DOHH2 (cell line): Measurements from ENCODE around the gene CHN2.

Source experiments
- H3F3A ChIP-seq: fragments of 200-600 bp; sonication (generic), shearing (Covaris generic); 2 replicates; pipeline ENCODE4 v1.6.0; 2016; ENCODE audit warnings: antibody characterized with exemption, mild to moderate bottlenecking; ENCODE audit not compliant: control insufficient read depth, insufficient read depth
- H3K27ac ChIP-seq: fragments of 200-600 bp; sonication (generic); 2 replicates; pipeline ENCODE4 v1.5.1; 2014; ENCODE audit warnings: low read depth, mild to moderate bottlenecking, low read length, moderate library complexity
- H3K27me3 ChIP-seq: fragments of 200-600 bp; sonication (generic); 2 replicates; pipeline ENCODE4 v1.6.1; 2014; ENCODE audit warnings: mild to moderate bottlenecking, low read length, mixed read lengths; ENCODE audit not compliant: control insufficient read depth
- H3K36me3 ChIP-seq: fragments of 200-600 bp; sonication (generic); 2 replicates; pipeline ENCODE4 v1.6.1; 2014; ENCODE audit warnings: mild to moderate bottlenecking, low read length, moderate library complexity, mixed read lengths; ENCODE audit not compliant: control insufficient read depth
- H3K4me1 ChIP-seq: fragments of 200-600 bp; sonication (generic); 2 replicates; pipeline ENCODE4 v1.6.1; 2014; ENCODE audit warnings: mild to moderate bottlenecking, low read length, mixed read lengths; ENCODE audit not compliant: control insufficient read depth
- H3K4me2 ChIP-seq: fragments of 200-600 bp; sonication (generic); 2 replicates; pipeline ENCODE4 v1.6.0; 2014; ENCODE audit warnings: mild to moderate bottlenecking, low read length, moderate library complexity
- H3K4me3 ChIP-seq: fragments of 200-600 bp; sonication (generic); 2 replicates; pipeline ENCODE4 v1.5.1; 2014; ENCODE audit warnings: mild to moderate bottlenecking, low read length, mixed read lengths
- H3K79me2 ChIP-seq: fragments of 200-600 bp; sonication (generic); 2 replicates; pipeline ENCODE4 v1.6.1; 2014; ENCODE audit warnings: mild to moderate bottlenecking, low read length, mixed read lengths; ENCODE audit not compliant: control insufficient read depth
- H3K9me2 ChIP-seq: fragments of 200-600 bp; sonication (generic); replicated peaks from 2 replicates; pipeline ENCODE4 v1.6.1; 2014; ENCODE audit warnings: mild to moderate bottlenecking, low read length, mixed read lengths; ENCODE audit not compliant: control insufficient read depth
- H3K9me3 ChIP-seq: fragments of 200-600 bp; sonication (generic); 2 replicates; pipeline ENCODE4 v1.6.1; 2014; ENCODE audit warnings: antibody characterized with exemption, low read length, mixed read lengths; ENCODE audit not compliant: control insufficient read depth, insufficient read depth
- H4K20me1 ChIP-seq: fragments of 200-600 bp; sonication (generic); 2 replicates; pipeline ENCODE4 v1.6.0; 2014; ENCODE audit warnings: low read depth, mild to moderate bottlenecking, antibody characterized with exemption, low read length, moderate library complexity; ENCODE audit not compliant: control insufficient read depth, insufficient read depth
- EZH2phosphoT487 ChIP-seq: fragments of 200-600 bp; sonication (generic); IDR thresholded peaks from 2 replicates; pipeline ENCODE4 v1.6.1; 2017; ENCODE audit warnings: borderline replicate concordance, mild to moderate bottlenecking, antibody characterized with exemption, low read length, moderate library complexity, mixed read lengths
- TF ChIP-seq, protein P1 (sequence below): fragments of 200-600 bp; sonication (generic); IDR thresholded peaks from one replicate; pipeline ENCODE4 v1.5.1; 2014; ENCODE audit warnings: antibody characterized with exemption, mild to moderate bottlenecking, low read depth, low read length; ENCODE audit not compliant: poor library complexity, severe bottlenecking

CHN2 gene

DNA sequence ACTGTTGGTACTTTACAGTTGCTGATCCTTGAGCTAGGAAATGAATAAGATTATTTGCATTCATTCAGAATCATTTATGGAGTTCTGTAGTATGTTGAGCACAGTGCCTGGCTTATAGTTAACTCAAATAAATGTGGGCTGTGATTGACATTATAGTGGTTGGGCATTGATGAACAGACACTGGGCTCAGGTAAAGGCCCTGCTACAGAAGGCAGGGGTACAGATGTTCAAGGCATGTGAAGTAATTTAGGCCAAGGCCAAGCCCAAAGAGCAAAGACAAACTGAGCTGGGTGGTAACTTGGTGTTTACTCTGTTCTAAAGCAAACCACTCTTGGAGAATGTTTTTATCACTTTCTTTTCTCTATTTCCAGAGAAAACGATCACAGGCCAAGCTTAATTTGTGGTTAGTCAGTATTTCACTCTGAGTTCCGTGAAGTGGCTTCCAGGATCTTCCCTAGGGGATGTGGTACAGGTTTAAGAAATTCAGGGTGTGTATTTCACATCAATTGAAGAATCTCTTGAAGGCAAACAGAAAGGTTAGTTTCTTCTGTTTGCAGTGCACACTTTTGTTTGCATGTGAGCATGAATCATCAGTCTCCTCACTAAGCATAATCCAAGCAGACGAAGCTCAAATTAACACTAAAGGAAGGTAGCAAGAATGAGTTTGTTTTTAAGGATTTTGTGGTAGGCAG, 255.1 kb downstream of the CHN2 start:
- Histone ChIP-seq H3K9me2 (no peaks in the 10 kb centered on the region), H3K9me3 (no peaks in the 10 kb centered on the region), H3K4me2 (no peak overlapping the region), H3K36me3 (no peaks in the 10 kb centered on the region), H3F3A (no peaks in the 10 kb centered on the region), H3K79me2 (no peaks in the 10 kb centered on the region), H3K27ac (no peak overlapping the region), H4K20me1 (no peaks in the 10 kb centered on the region), H3K4me1 (no peaks in the 10 kb centered on the region), H3K4me3 (no peak overlapping the region), H3K27me3 (no peaks in the 10 kb centered on the region)
- TF ChIP-seq EZH2phosphoT487, result no peak
- TF ChIP-seq, protein P1, sequence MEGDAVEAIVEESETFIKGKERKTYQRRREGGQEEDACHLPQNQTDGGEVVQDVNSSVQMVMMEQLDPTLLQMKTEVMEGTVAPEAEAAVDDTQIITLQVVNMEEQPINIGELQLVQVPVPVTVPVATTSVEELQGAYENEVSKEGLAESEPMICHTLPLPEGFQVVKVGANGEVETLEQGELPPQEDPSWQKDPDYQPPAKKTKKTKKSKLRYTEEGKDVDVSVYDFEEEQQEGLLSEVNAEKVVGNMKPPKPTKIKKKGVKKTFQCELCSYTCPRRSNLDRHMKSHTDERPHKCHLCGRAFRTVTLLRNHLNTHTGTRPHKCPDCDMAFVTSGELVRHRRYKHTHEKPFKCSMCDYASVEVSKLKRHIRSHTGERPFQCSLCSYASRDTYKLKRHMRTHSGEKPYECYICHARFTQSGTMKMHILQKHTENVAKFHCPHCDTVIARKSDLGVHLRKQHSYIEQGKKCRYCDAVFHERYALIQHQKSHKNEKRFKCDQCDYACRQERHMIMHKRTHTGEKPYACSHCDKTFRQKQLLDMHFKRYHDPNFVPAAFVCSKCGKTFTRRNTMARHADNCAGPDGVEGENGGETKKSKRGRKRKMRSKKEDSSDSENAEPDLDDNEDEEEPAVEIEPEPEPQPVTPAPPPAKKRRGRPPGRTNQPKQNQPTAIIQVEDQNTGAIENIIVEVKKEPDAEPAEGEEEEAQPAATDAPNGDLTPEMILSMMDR, result no peak

GRCh38 chr7:29453021-29453420, 258.4 kb downstream of the CHN2 start:
- Histone ChIP-seq H3K27me3 (no peaks in the 10 kb centered on the region), H3F3A (no peaks in the 10 kb centered on the region), H3K27ac (no peak overlapping the region), H3K36me3 (no peaks in the 10 kb centered on the region), H3K4me3 (no peak overlapping the region), H4K20me1 (no peaks in the 10 kb centered on the region), H3K4me2 (no peak overlapping the region), H3K79me2 (no peaks in the 10 kb centered on the region), H3K9me3 (no peaks in the 10 kb centered on the region), H3K4me1 (no peaks in the 10 kb centered on the region), H3K9me2 (no peaks in the 10 kb centered on the region)
- TF ChIP-seq EZH2phosphoT487, result no peak
- TF ChIP-seq, protein P1, result no peak

- no peaks in the 10 kb centered on the region for H3K9me3 ChIP-seq
- no peaks in the 10 kb centered on the region for H4K20me1 ChIP-seq
- no peaks in the 10 kb centered on the region for H3F3A ChIP-seq
- H3K36me3 ChIP-seq, result no peaks in the 10 kb centered on the region
- no peak overlapping the region for H3K4me2 ChIP-seq
- TF ChIP-seq, protein P1, result no peak
- TF ChIP-seq EZH2phosphoT487, result no peak
- no peak overlapping the region for H3K4me3 ChIP-seq
- H3K9me2 ChIP-seq, result no peaks in the 10 kb centered on the region
- no peaks in the 10 kb centered on the region for H3K79me2 ChIP-seq
- no peaks in the 10 kb centered on the region for H3K4me1 ChIP-seq
- no peaks in the 10 kb centered on the region for H3K27me3 ChIP-seq
- H3K27ac ChIP-seq, result no peak overlapping the region
These were observed 259.9 kb downstream of the CHN2 start for GRCh38 chr7:29454464-29454863.
